Psoas muscle (tissue), 8 donors: Measurements from ENCODE around the gene CHST5. TPM values are rescaled to one million over a fixed set of nuclear protein-coding genes. Genes with fewer than 3 reads are reported as not detected.
"Not testable (repeated sequence)": the region's sequence is repeated elsewhere in the genome, so short reads cannot be mapped to it uniquely, and the experiment has no call there.

ENCODE experiments used
- ATAC-seq, 4 donors: fragments of 200-7000 bp; cut with Tn5 transposase; one replicate each; pipeline ENCODE4 v1.9.1; 2020; ENCODE audit warnings: moderate library complexity in 3 of 4, mild to moderate bottlenecking in 2 of 4
- DNase-seq, 2 donors: peaks; one replicate each; pipeline ENCODE4 v3.0.0-alpha.2; 2020
- H3K27ac ChIP-seq: fragments of 200-600 bp; one replicate; pipeline ENCODE4 v1.8.0; 2022
- H3K27me3 ChIP-seq, 3 donors: fragments of 200-600 bp in 1 of 3; one replicate each; pipeline versions ENCODE4 v1.6.1 to v1.8.0; 2013 to 2022; ENCODE audit warnings: low read length in 2 of 3, mild to moderate bottlenecking in 2 of 3, moderate library complexity in 1 of 3; ENCODE audit not compliant: insufficient read depth in 3 of 3
- H3K36me3 ChIP-seq, 2 donors: fragments of 200-600 bp in 1 of 2; one replicate each; pipeline versions ENCODE4 v1.6.1 to v1.8.0; 2013 to 2022; ENCODE audit warnings: low read depth in 1 of 2, mild to moderate bottlenecking in 1 of 2, moderate library complexity in 1 of 2; ENCODE audit not compliant: insufficient read depth in 1 of 2
- H3K4me1 ChIP-seq: fragments of 200-600 bp; one replicate; pipeline ENCODE4 v1.8.0; 2022
- H3K4me3 ChIP-seq: fragments of 200-600 bp; one replicate; pipeline ENCODE4 v1.8.0; 2022; ENCODE audit warnings: mild to moderate bottlenecking
- H3K9me3 ChIP-seq: fragments of 200-600 bp; one replicate; pipeline ENCODE4 v1.8.0; 2022
- WGBS, 3 donors: extraction: QIAGEN DNeasy Blood & Tissue Kit; methylation state at CpG; one replicate each; pipeline versions ENCODE4 v1.1.6 to v1.1.7; 2013; 5-methylcytosine and 5-hydroxymethylcytosine counted together
- intact Hi-C, 2 donors: fragments of 100-400 bp; cut with DNase I; formaldehyde crosslinking; loops; one replicate each; pipeline versions ENCODE4 v1.11.0 to v1.14.2; 2022
- polyA plus RNA-seq, 3 donors: library from polyadenylated mRNA; stranded (reverse); fragments of 200-250 nt; gene quantifications; one replicate each; pipeline ENCODE4 v1.2.3, GENCODE V29; 2013
- total RNA-seq, 4 donors: library from RNA; stranded (reverse); fragmentation: NEBNext Ultra II Directional in 2 of 4; extraction: Animal tissue kit (Norgen Biotek cat#: 25700) in 2 of 4; gene quantifications; one replicate each; pipeline versions ENCODE4 v1.2.1 to v1.2.4, GENCODE V29; 2021 to 2023
- TF ChIP-seq, protein P1 (sequence below): fragments of 200-600 bp; IDR thresholded peaks from one replicate; pipeline ENCODE4 v1.8.0; 2022; ENCODE audit warnings: antibody characterized with exemption
- donor health status: healthy with polysubstance abuse.
- donor health status: DM: no; HTN: no; CAD: no; lungs with moderate emphysema.
- donor health status: Bipolar disorder and iron deficiency.
- donor health status: healthy.
- donor health status: DM: yes; HTN: yes; CAD: no.
- donor health status: DM: no; HTN: no; CAD: no.
- donor health status: DM: no; HTN: no; CAD: no.
- donor health status: DM: yes; HTN: yes; CAD: no.

CHST5 gene
- total and polyA plus RNA-seq, 7 donors = 0.04 to 0.27 (median 0.14) TPM; not detected in 4

GRCh38 chr16:75546293-75546692, 10.4 kb upstream of the CHST5 start:
- H3K27me3 ChIP-seq = no peaks in the 10 kb centered on the region
- DNase-seq (no peak), ATAC-seq (no peak)
- H3K4me3 ChIP-seq = no peak overlapping the region
- no peaks in the 10 kb centered on the region for H3K4me1 ChIP-seq
- H3K36me3 ChIP-seq = peaks cover 0 to 13% of the 10 kb centered on the region in 2 donors
- H3K9me3 ChIP-seq = no peaks in the 10 kb centered on the region
- 93 to 98% (median 94%) methylated on average over 7 of the region's 7 CpGs for WGBS, 3 donors
- intact Hi-C loops = no loop called here
- no peak overlapping the region for H3K27ac ChIP-seq
- TF ChIP-seq, protein P1, sequence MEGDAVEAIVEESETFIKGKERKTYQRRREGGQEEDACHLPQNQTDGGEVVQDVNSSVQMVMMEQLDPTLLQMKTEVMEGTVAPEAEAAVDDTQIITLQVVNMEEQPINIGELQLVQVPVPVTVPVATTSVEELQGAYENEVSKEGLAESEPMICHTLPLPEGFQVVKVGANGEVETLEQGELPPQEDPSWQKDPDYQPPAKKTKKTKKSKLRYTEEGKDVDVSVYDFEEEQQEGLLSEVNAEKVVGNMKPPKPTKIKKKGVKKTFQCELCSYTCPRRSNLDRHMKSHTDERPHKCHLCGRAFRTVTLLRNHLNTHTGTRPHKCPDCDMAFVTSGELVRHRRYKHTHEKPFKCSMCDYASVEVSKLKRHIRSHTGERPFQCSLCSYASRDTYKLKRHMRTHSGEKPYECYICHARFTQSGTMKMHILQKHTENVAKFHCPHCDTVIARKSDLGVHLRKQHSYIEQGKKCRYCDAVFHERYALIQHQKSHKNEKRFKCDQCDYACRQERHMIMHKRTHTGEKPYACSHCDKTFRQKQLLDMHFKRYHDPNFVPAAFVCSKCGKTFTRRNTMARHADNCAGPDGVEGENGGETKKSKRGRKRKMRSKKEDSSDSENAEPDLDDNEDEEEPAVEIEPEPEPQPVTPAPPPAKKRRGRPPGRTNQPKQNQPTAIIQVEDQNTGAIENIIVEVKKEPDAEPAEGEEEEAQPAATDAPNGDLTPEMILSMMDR = no peak

GRCh38 chr16:75545879-75546278, 10.0 kb upstream of the CHST5 start:
- ATAC-seq, H3K27me3 ChIP-seq, H3K4me3 ChIP-seq, intact Hi-C loops, H3K4me1 ChIP-seq, H3K27ac ChIP-seq, DNase-seq, H3K9me3 ChIP-seq: not testable (repeated sequence)
- no CpG with 5 or more reads among the region's 1 CpG for WGBS, 3 donors
- peaks cover 0 to 13% of the 10 kb centered on the region in 2 donors for H3K36me3 ChIP-seq

DNA sequence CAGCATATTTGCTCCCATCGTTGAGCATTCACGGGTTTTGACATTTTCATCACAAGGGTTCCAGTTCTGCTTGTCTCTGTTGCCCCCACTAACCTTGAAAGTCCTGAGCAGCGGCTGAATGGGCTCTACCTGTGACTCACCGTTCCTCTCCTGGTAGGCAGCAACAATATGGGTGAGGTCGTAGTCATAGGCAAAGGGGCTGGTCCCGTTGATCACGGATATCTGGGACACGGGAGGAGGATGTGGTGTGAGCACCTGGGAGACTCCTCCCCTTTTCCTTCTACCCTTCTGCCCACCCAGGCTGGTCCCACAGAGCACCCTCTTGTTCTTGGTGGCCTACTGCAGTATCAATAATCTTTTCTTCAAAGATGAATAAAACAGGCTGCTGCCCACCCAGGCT, 6.6 kb upstream of the CHST5 start:
- H3K4me3 ChIP-seq, H3K27ac ChIP-seq, intact Hi-C loops, DNase-seq, H3K4me1 ChIP-seq, ATAC-seq, H3K9me3 ChIP-seq, H3K27me3 ChIP-seq: not testable (repeated sequence)
- 92 to 95% (median 93%) methylated on average over 8 of the region's 8 CpGs for WGBS, 3 donors
- peaks cover 0 to 13% of the 10 kb centered on the region in 2 donors for H3K36me3 ChIP-seq

GRCh38 chr16:75541236-75541635, 5.3 kb upstream of the CHST5 start:
- peaks cover 0 to 13% of the 10 kb centered on the region in 2 donors for H3K36me3 ChIP-seq
- intact Hi-C loops = no loop called here
- DNase-seq (no peak), ATAC-seq (no peak)
- no peak overlapping the region for H3K27ac ChIP-seq
- TF ChIP-seq, protein P1 = no peak
- no peaks in the 10 kb centered on the region for H3K27me3 ChIP-seq
- H3K9me3 ChIP-seq = no peaks in the 10 kb centered on the region
- no peaks in the 10 kb centered on the region for H3K4me1 ChIP-seq
- 92 to 94% (median 93%) methylated on average over 5 of the region's 5 CpGs for WGBS, 3 donors
- H3K4me3 ChIP-seq = no peak overlapping the region

DNA sequence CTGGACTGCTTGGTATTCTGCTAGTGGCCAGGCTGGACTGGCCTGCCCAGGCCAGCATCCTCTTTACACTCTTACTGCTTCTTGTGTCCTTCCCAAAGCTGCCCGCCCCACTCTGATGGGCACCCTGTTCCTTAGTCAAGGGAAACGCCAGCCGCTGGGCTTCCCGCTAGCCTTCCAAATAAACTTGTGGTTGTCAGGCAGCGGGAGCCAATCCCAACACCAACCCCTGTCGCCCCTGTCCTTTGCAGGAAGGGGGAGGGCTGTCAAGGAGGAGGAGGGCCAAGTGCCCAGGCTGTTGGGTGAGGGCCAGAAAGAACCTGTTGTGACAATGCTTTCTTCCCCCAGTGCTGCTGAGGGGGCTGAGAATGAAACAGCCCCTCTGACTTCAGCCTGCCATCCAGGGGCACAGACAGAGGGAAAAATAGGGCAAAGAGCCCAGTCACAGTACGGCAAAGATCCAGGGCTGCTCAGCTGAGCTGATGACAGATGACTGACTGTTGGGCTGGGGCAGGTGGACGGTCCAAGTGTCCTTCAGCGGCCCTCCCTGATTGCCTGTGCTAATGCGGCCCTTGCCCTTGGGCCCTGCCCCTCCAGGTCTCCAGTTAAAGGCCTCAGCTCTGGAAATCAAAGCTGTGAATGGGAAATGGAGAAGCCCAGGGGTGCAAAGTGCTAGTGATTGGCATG, 3.1 kb upstream of the CHST5 start:
- H3K27ac ChIP-seq, H3K9me3 ChIP-seq, H3K27me3 ChIP-seq, H3K4me3 ChIP-seq, H3K4me1 ChIP-seq, DNase-seq, intact Hi-C loops, H3K36me3 ChIP-seq: not testable (repeated sequence)
- 48 to 63% (median 53%) methylated on average over 5 to 7 of the region's 10 CpGs for WGBS, 3 donors
- ATAC-seq = peak; percentile 89 to 94 (median 93)

DNA sequence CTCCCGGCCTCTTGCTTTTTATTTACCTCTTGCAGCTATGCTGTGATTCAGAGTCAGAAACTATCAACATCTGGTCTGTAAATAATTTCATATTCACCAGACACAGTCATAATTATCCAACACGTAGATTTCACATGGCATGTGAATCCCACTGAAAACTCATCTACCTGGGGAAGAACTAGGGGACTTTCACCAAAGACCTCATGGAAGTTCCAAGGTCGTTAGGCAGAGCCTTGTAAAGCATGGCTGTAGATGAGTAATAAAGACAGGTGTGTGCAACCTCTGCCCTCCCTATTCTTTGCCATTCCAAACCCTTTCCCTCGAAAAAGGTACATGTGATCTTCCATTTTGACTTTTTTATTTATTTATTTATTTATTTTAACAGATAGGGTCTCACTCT, 1.9 kb upstream of the CHST5 start:
- no peaks in the 10 kb centered on the region for H3K4me1 ChIP-seq
- WGBS, 3 donors = 84 to 96% (median 90%) methylated on average over 4 of the region's 4 CpGs
- intact Hi-C loops = no loop called here
- ATAC-seq = no peak
- H3K27me3 ChIP-seq = no peaks in the 10 kb centered on the region
- DNase-seq = no peak
- H3K27ac ChIP-seq = no peak overlapping the region
- H3K4me3 ChIP-seq = no peak overlapping the region
- TF ChIP-seq, protein P1 = no peak
- no peaks in the 10 kb centered on the region for H3K9me3 ChIP-seq
- peaks cover 0 to 5% of the 10 kb centered on the region in 2 donors for H3K36me3 ChIP-seq
